ENCODE measurements around the gene THOC5.
"Not testable (repeated sequence)": the region's sequence is repeated elsewhere in the genome, so short reads cannot be mapped to it uniquely, and the experiment has no call there.

THOC5 gene

DNA sequence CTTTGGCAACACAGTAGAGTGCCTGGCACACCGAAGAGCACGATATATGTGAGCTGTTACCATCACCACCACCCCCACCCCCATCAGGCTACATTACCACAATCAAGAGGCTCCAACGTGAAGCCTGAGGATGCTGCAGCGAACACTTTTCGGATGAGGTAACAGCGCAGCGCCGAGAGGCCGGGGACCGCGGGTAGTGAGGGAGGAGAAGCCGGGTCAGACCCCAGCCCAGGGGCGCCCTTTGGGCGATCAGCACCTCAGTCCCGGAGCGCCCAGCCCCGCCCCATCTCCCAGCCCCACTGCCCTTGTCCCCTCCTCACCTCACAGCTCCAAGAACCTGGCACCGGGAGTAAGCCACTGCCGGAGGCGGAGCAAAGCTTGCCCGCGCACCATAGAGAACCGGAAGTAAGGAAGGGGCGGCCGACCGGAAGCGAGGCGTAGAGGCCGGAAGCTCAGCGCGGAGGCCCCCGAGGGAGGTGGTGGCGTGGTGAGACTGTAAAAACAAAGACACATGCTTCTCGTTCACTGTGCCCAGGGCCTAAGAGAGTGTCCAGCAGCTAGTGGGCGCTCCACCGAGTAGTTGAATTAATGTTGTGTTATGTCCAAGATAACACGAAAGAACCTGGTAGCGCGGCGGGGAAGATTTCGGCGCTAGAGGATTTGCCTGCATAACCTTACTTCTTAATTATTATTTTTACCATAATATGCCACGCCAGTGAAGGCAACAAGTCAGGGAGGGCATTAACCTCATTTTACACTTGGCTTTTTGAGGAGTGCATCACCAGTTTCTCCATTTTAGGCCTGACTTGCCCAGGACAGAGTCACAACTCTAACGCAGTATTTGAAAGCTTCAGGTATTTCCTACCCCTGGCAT lies at the start of gene THOC5:
Gene THOC5 (minus strand): TSS at position 407 of the 874 bp plus-strand sequence. CDS start 4,610 bp downstream, outside the sequence.
- in situ Hi-C loops (cut with MboI; ENCODE audit: low sequenced_read_pairs), result no loop called here

DNA sequence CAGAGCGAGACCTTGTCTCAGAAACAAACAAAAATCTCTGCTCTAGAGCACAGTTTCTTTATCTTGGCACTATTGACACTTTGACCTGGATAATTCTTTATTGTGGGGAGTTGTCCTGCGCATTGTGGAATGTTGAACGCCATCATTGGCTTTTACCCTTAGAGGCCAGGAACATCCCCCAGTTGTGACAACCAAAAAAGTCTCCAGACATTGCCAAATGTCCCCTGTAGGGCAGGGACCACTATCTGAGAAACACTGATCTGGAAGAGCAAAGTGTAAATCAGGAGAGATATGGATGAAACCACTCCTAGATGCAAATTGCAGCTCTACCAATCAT lies 45.1 kb upstream of the THOC5 start:
- in situ Hi-C loops (cut with MboI; ENCODE audit: low sequenced_read_pairs), result no loop called here

DNA sequence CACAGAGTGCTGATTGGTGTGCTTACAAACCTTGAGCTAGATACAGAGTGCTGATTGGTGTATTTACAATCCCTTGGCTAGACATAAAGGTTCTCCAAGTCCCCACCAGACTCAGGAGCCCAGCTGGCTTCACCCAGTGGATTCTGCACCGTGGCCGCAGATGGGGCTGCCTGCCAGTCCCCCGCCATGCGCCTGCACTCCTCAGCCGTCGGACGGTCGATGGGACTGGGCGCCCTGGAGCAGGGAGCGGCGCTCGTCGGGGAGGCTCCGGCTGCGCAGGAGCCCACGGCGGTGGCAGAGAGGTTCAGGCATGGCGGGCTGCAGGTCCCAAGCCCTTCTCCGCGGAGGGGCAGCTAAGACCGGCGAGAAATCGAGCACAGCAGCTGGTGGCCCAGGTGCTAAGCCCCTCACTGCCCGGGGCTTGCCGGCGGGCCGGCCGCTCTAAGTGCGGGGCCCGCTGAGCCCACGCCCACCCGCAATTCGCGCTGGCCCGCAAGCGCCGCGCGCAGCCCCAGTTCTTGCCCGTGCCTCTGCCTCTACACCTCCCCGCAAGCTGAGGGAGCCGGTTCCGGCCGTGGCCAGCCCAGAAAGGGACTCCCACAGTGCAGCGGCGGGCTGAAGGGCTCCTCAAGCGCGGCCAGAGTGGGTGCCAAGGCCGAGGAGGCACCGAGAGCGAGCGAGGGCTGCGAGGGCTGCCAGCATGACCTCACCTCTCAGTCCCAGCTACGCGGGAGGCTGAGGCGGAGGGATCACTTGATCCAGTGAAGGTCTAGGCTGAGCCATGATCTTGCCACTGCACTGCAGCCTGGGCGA lies 44.5 kb upstream of the THOC5 start:
- in situ Hi-C loops (cut with MboI; ENCODE audit: low sequenced_read_pairs), result not testable (repeated sequence)

- in situ Hi-C loops (cut with MboI; ENCODE audit: low sequenced_read_pairs), result no loop called here
Measured at GRCh38 chr22:29596408-29596807, 42.9 kb upstream of the THOC5 start.

GRCh38 chr22:29594447-29594846 lies 40.9 kb upstream of the THOC5 start:
- in situ Hi-C loops (cut with MboI; ENCODE audit: low sequenced_read_pairs), result not testable (repeated sequence)

- in situ Hi-C loops (cut with MboI; ENCODE audit: low sequenced_read_pairs), result no loop called here
Measured at GRCh38 chr22:29593923-29594322, 40.4 kb upstream of the THOC5 start.

DNA sequence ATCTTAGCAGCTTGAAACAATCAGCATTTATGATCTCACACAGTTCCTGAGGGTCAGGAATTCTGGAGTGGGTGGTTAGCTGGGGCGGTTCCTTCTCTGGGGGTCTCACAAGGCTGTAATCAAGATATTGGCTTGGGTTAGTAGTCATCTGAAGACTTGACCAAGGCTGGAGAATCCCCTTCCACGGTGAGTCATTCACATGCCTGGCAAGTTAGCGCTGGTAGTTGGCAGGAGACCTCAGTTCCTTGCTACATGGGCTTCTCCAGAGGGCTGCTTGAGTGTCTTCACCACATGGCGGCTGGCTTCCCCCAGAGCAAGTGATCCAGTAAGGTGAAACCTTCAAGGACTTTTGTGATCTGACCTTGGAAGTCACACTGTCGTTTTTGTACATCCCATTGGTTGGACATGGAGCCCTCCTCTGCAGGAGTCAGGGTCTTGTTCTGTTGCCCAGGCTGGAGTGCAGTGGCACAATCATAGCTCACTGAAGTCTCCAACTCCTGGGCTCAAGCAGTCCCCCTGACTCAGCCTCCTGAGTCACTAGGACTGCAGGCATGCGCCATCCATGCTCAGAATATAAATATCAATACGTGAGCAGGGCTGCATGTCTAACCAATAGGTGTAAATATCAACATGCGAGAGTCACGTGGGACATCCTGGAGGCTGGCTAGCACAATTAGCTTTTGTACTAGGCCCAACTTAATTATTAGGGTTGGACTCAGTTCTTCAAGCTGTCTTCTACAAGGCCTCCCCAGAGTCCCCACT lies 34.6 kb upstream of the THOC5 start:
- in situ Hi-C loops (cut with MboI; ENCODE audit: low sequenced_read_pairs), result no loop called here

DNA sequence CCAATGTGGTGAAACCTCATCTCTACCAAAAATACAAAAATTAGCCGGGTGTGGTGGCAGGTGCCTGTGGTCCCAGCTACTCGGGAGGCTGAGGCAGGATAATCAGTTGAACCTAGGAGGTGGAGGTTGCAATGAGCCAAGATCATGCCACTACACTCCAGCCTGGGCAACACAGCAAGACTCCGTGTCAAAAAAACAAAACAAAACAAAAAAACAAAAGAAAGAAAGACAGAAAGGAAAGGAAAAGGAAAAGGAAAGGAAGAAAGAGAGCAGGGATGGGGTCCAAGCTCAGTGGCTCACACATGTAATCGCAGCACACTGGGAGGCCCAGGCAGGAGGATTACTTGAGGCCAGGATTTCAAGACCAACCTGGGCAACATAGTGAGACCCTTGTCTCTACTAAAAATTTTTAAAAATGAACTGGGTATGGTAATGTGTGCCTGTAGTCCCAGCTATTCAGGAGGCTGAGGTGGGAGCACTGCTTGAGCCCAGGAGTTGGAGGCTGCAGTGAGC lies 32.7 kb upstream of the THOC5 start:
- in situ Hi-C loops (cut with MboI; ENCODE audit: low sequenced_read_pairs), result not testable (repeated sequence)

- in situ Hi-C loops (cut with MboI; ENCODE audit: low sequenced_read_pairs), result no loop called here
Measured at GRCh38 chr22:29584975-29585374, 31.4 kb upstream of the THOC5 start.

DNA sequence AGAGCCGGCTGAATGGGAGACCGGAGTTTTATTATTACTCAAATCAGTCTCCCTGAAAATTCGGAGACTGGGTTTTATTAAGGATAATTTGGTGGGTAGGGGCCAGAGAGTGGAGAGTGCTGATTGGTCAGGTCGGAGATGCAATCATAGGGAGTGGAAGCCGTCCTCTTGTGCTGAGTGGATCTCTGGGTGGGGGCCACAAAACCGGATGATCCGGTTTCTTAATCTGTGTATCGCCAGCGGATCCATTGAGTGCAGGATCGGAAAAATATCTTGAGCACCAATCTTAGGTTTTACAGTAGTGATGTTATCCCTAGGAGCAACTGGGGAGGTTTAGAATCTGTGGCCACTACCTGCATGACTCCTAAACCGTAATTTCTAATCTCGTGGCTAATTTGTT lies 28.2 kb upstream of the THOC5 start:
- in situ Hi-C loops (cut with MboI; ENCODE audit: low sequenced_read_pairs), result no loop called here

- in situ Hi-C loops (cut with MboI; ENCODE audit: low sequenced_read_pairs), result no loop called here
Measured at GRCh38 chr22:29580200-29580810, 26.7 kb upstream of the THOC5 start.

GRCh38 chr22:29578462-29579200 lies 25.1 kb upstream of the THOC5 start:
- in situ Hi-C loops (cut with MboI; ENCODE audit: low sequenced_read_pairs), result no loop called here

DNA sequence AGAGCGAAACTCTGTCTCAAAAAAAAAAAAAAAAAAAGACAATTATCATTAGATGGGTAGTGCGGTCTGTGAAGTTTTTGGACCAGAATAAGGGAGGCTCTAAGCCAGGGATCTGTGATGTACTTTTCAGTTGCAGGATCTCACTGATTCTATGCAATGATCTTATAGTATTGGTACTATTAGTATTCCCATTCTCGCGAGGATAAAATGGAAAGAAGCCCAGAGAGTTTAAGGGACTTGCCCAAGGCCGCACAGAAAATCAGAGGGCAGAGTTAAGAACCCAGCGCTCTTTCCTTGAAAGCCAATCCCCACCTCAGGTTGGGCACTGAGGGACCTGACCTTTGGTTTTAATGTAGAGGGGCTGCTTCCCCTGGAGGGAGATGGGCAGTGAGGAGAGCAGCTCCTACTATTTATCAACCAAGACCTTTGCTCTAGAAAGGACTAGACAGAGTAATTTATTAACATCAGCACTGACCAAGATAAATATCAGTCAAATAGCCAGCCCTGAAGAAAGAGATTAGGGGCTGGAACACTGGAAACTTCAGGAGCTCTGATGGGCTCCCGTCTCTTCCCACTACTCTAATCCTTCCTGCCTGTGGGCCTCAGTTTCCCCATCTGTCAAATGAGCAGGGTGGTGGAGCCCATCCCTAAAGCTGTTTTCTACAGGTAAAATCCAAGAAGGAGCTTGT lies 21.3 kb upstream of the THOC5 start:
- in situ Hi-C loops (cut with MboI; ENCODE audit: low sequenced_read_pairs), result no loop called here

- in situ Hi-C loops (cut with MboI; ENCODE audit: low sequenced_read_pairs), result no loop called here
Measured at GRCh38 chr22:29570912-29571549, 17.5 kb upstream of the THOC5 start.

DNA sequence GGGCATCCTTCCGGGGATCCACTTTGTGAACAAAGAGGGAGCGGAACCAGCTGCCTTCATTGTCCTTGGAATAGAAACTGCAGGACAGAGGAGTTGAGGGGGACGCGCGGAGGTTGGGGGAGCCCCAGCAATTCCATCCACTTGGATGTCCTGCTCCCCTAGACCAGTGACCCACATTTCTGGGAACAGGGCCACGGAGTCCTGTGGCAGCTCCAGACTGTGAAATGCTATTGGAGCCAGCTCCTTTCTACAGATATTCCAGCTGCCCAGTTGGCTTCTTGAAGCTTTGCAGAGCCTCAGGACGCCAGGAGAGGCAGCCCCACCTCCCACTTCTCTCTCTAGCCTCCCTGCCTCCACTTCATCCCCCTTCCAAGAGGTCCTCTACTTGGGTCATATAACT lies 16.9 kb upstream of the THOC5 start:
- in situ Hi-C loops (cut with MboI; ENCODE audit: low sequenced_read_pairs), result no loop called here

- in situ Hi-C loops (cut with MboI; ENCODE audit: low sequenced_read_pairs), result no loop called here
Measured at GRCh38 chr22:29569011-29569678, 15.6 kb upstream of the THOC5 start.

GRCh38 chr22:29567338-29567737 lies 13.8 kb upstream of the THOC5 start:
- in situ Hi-C loops (cut with MboI; ENCODE audit: low sequenced_read_pairs), result no loop called here

GRCh38 chr22:29566513-29566912 lies 13.0 kb upstream of the THOC5 start:
- in situ Hi-C loops (cut with MboI; ENCODE audit: low sequenced_read_pairs), result not testable (repeated sequence)
